ENCODE results near the gene ANO2. TPM values are rescaled to one million over a fixed set of nuclear protein-coding genes. Genes with fewer than 3 reads are reported as not detected.

Gene ANO2
- total and polyA plus RNA-seq, 2 experiments from 2014 or later, result 2.3 to 4.6 TPM

DNA sequence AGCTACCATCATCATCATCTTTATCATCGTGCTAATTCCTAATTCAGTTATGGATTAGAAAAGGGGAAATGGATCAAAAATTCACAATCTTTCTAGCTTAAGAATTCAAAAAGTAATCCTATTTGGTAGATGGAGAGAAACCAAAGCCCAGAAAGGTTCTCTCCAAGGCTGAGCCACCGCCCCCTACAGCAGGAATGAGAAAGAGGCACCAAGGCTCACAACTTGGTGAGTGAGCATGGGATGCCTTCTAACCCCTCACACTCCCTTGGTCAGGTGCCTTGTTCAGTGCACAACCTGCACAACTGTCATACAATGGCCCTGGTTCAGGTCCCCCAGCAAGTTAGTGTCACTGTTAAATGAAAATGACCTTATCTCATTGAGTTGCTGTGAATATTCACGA, 171.5 kb downstream of the ANO2 start:
- no peaks in the 10 kb centered on the region for H3K36me3 ChIP-seq (ENCODE audit: insufficient read depth)
- no peaks in the 10 kb centered on the region for H3K27me3 ChIP-seq (ENCODE audit: insufficient read depth)
- Mint-ChIP-seq H3K27ac (no peak overlapping the region), H3K4me3 (no peak overlapping the region), H3K36me3 (ENCODE audit: low read depth) (no peaks in the 10 kb centered on the region), H3K4me1 (no peaks in the 10 kb centered on the region), H3K27me3 (ENCODE audit: insufficient read depth, low read depth, poor library complexity) (no peaks in the 10 kb centered on the region), H3K9me3 (no peaks in the 10 kb centered on the region)
- no peaks in the 10 kb centered on the region for H3K79me2 ChIP-seq (replicated peaks; ENCODE audit: insufficient read depth)
- H3K4me2 ChIP-seq, result no peak overlapping the region
- H2AFZ ChIP-seq, result no peak overlapping the region
- H3K9me2 ChIP-seq (ENCODE audit: insufficient read depth), result peaks cover 11% of the 10 kb centered on the region; the same call in 1 of the 2 replicates
- TF ChIP-seq CREB1 (CRISPR knock-in tag; IDR thresholded peaks at IDR 0.05; ENCODE audit: low read depth), result no peak
- no peak for TF ChIP-seq JUNB (IDR thresholded peaks at IDR 0.05; ENCODE audit: unreplicated experiment)
- TF ChIP-seq, protein P1, sequence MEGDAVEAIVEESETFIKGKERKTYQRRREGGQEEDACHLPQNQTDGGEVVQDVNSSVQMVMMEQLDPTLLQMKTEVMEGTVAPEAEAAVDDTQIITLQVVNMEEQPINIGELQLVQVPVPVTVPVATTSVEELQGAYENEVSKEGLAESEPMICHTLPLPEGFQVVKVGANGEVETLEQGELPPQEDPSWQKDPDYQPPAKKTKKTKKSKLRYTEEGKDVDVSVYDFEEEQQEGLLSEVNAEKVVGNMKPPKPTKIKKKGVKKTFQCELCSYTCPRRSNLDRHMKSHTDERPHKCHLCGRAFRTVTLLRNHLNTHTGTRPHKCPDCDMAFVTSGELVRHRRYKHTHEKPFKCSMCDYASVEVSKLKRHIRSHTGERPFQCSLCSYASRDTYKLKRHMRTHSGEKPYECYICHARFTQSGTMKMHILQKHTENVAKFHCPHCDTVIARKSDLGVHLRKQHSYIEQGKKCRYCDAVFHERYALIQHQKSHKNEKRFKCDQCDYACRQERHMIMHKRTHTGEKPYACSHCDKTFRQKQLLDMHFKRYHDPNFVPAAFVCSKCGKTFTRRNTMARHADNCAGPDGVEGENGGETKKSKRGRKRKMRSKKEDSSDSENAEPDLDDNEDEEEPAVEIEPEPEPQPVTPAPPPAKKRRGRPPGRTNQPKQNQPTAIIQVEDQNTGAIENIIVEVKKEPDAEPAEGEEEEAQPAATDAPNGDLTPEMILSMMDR (conservative IDR thresholded peaks at IDR 0.05; ENCODE audit: low read depth in 2 of 2), result peak; percentile 47 to 48; a peak in 3 of 4 replicates
- TF ChIP-seq, protein P2, sequence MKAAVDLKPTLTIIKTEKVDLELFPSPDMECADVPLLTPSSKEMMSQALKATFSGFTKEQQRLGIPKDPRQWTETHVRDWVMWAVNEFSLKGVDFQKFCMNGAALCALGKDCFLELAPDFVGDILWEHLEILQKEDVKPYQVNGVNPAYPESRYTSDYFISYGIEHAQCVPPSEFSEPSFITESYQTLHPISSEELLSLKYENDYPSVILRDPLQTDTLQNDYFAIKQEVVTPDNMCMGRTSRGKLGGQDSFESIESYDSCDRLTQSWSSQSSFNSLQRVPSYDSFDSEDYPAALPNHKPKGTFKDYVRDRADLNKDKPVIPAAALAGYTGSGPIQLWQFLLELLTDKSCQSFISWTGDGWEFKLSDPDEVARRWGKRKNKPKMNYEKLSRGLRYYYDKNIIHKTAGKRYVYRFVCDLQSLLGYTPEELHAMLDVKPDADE (IDR thresholded peaks at IDR 0.05), result no peak
- no peak for TF ChIP-seq EZH2phosphoT487 (IDR thresholded peaks at IDR 0.05; ENCODE audit: unreplicated experiment)
- H3K4me1 ChIP-seq (ENCODE audit: insufficient read depth), result no peaks in the 10 kb centered on the region
- DNase-seq (ENCODE audit: low spot score) (peak; percentile 42), ATAC-seq (peak; percentile 80)
- no peaks in the 10 kb centered on the region for H3F3A ChIP-seq (replicated peaks; ENCODE audit: low read depth)
- no peak overlapping the region for H3K27ac ChIP-seq (ENCODE audit: low read depth)
- H4K20me1 ChIP-seq (replicated peaks; ENCODE audit: insufficient read depth), result no peaks in the 10 kb centered on the region
- H3K4me3 ChIP-seq, result no peak overlapping the region

DNA sequence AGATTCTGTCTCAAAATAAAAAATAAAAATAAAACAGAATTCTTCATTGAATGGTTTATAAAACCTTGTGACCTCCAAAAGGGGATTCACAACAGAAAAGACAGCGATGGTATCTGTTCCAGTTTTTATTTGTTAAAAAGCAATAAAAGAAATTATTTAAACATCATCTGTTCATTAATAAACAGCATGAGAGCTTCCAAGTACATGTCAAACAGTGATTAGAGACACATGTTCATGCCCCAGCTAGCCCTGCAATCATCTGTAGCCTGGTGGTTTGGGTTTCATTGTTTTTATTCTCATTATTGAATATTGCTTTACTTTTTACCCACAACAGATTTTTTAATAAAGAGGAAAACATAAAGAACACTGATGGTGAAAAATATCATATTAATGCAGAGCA, 173.3 kb downstream of the ANO2 start:
- ATAC-seq, result no peak
- H3K4me2 ChIP-seq, result no peak overlapping the region
- no peaks in the 10 kb centered on the region for H3K4me1 Mint-ChIP-seq
- H3K36me3 Mint-ChIP-seq (ENCODE audit: low read depth), result no peaks in the 10 kb centered on the region
- H3K27me3 ChIP-seq (ENCODE audit: insufficient read depth), result no peaks in the 10 kb centered on the region
- no peak for DNase-seq (ENCODE audit: low spot score)
- H3K4me3 ChIP-seq, result no peak overlapping the region
- H3K27ac Mint-ChIP-seq, result no peak overlapping the region
- no peaks in the 10 kb centered on the region for H3K4me1 ChIP-seq (ENCODE audit: insufficient read depth)
- no peaks in the 10 kb centered on the region for H4K20me1 ChIP-seq (replicated peaks; ENCODE audit: insufficient read depth)
- no peaks in the 10 kb centered on the region for H3K36me3 ChIP-seq (ENCODE audit: insufficient read depth)
- H3K4me3 Mint-ChIP-seq, result no peak overlapping the region
- H2AFZ ChIP-seq, result no peak overlapping the region
- H3K79me2 ChIP-seq (replicated peaks; ENCODE audit: insufficient read depth), result no peaks in the 10 kb centered on the region
- no peaks in the 10 kb centered on the region for H3F3A ChIP-seq (replicated peaks; ENCODE audit: low read depth)
- H3K9me3 Mint-ChIP-seq, result no peaks in the 10 kb centered on the region; the same call in 2 of the 3 replicates
- H3K9me2 ChIP-seq (ENCODE audit: insufficient read depth), result peaks cover 11% of the 10 kb centered on the region; the same call in 1 of the 2 replicates
- no peak overlapping the region for H3K27ac ChIP-seq (ENCODE audit: low read depth)
- H3K27me3 Mint-ChIP-seq (ENCODE audit: insufficient read depth, low read depth, poor library complexity), result no peaks in the 10 kb centered on the region
- TF ChIP-seq NANOG (IDR thresholded peaks at IDR 0.05; ENCODE audit: borderline replicate concordance) (no peak), CREB1 (CRISPR knock-in tag; IDR thresholded peaks at IDR 0.05; ENCODE audit: low read depth) (no peak), JUNB (IDR thresholded peaks at IDR 0.05; ENCODE audit: unreplicated experiment) (no peak)
- TF ChIP-seq, protein P1 (conservative IDR thresholded peaks at IDR 0.05; ENCODE audit: low read depth in 2 of 2), result no peak
- TF ChIP-seq, protein P3, sequence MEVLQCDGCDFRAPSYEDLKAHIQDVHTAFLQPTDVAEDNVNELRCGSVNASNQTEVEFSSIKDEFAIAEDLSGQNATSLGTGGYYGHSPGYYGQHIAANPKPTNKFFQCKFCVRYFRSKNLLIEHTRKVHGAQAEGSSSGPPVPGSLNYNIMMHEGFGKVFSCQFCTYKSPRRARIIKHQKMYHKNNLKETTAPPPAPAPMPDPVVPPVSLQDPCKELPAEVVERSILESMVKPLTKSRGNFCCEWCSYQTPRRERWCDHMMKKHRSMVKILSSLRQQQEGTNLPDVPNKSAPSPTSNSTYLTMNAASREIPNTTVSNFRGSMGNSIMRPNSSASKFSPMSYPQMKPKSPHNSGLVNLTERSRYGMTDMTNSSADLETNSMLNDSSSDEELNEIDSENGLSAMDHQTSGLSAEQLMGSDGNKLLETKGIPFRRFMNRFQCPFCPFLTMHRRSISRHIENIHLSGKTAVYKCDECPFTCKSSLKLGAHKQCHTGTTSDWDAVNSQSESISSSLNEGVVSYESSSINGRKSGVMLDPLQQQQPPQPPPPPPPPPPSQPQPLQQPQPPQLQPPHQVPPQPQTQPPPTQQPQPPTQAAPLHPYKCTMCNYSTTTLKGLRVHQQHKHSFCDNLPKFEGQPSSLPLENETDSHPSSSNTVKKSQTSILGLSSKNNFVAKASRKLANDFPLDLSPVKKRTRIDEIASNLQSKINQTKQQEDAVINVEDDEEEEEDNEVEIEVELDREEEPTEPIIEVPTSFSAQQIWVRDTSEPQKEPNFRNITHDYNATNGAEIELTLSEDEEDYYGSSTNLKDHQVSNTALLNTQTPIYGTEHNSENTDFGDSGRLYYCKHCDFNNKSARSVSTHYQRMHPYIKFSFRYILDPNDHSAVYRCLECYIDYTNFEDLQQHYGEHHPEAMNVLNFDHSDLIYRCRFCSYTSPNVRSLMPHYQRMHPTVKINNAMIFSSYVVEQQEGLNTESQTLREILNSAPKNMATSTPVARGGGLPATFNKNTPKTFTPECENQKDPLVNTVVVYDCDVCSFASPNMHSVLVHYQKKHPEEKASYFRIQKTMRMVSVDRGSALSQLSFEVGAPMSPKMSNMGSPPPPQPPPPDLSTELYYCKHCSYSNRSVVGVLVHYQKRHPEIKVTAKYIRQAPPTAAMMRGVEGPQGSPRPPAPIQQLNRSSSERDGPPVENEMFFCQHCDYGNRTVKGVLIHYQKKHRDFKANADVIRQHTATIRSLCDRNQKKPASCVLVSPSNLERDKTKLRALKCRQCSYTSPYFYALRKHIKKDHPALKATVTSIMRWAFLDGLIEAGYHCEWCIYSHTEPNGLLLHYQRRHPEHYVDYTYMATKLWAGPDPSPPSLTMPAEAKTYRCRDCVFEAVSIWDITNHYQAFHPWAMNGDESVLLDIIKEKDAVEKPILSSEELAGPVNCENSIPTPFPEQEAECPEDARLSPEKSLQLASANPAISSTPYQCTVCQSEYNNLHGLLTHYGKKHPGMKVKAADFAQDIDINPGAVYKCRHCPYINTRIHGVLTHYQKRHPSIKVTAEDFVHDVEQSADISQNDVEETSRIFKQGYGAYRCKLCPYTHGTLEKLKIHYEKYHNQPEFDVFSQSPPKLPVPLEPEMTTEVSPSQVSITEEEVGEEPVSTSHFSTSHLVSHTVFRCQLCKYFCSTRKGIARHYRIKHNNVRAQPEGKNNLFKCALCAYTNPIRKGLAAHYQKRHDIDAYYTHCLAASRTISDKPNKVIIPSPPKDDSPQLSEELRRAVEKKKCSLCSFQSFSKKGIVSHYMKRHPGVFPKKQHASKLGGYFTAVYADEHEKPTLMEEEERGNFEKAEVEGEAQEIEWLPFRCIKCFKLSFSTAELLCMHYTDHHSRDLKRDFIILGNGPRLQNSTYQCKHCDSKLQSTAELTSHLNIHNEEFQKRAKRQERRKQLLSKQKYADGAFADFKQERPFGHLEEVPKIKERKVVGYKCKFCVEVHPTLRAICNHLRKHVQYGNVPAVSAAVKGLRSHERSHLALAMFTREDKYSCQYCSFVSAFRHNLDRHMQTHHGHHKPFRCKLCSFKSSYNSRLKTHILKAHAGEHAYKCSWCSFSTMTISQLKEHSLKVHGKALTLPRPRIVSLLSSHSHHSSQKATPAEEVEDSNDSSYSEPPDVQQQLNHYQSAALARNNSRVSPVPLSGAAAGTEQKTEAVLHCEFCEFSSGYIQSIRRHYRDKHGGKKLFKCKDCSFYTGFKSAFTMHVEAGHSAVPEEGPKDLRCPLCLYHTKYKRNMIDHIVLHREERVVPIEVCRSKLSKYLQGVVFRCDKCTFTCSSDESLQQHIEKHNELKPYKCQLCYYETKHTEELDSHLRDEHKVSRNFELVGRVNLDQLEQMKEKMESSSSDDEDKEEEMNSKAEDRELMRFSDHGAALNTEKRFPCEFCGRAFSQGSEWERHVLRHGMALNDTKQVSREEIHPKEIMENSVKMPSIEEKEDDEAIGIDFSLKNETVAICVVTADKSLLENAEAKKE (CRISPR knock-in tag; IDR thresholded peaks at IDR 0.05), result no peak

Data from GM23338 (cell line).